Activated CD8-positive, alpha-beta memory T cell treated with anti-CD3 and anti-CD28 coated beads, Interleukin-2, amount 10 ng/mL, durations not matched to agents 7 days and 5 days (primary cell): ENCODE results near the gene GRIK4. TPM values are rescaled to one million over a fixed set of nuclear protein-coding genes. Genes with fewer than 3 reads are reported as not detected.

Experiments used
- ATAC-seq: fragments of 150-1000 bp; cut with Tn5 transposase; one replicate; pipeline ENCODE4 v1.10.0; 2021; ENCODE audit warnings: moderate library complexity
- CTCF ChIA-PET: fragments of 350-600 bp; sonication (Branson Sonifier 250); formaldehyde crosslinking; loops from one replicate; lab custom pipeline; 2021; ENCODE audit warnings: antibody characterized with exemption; lab: Charles Lee
- DNase-seq: peaks from one replicate; pipeline ENCODE4 v3.0.0-alpha.2; 2020
- H3K27ac Mint-ChIP-seq: one replicate; pipeline ENCODE4 v1.8.0; 2021; ENCODE audit warnings: mild to moderate bottlenecking, mixed read lengths
- H3K27me3 Mint-ChIP-seq: one replicate; pipeline ENCODE4 v1.8.0; 2021; ENCODE audit warnings: mixed read lengths
- H3K36me3 Mint-ChIP-seq: one replicate; pipeline ENCODE4 v1.8.0; 2021; ENCODE audit warnings: mild to moderate bottlenecking, mixed read lengths
- H3K4me1 Mint-ChIP-seq: one replicate; pipeline ENCODE4 v1.8.0; 2021; ENCODE audit warnings: mixed read lengths
- H3K4me3 Mint-ChIP-seq: one replicate; pipeline ENCODE4 v1.8.0; 2021; ENCODE audit warnings: mild to moderate bottlenecking, moderate library complexity, mixed read lengths
- H3K9me3 Mint-ChIP-seq: one replicate; pipeline ENCODE4 v1.8.0; 2022; ENCODE audit warnings: low read depth, mixed read lengths
- total RNA-seq, 2 experiments: library from RNA; stranded (reverse); gene quantifications; one replicate each; pipeline ENCODE4 v1.2.3, GENCODE V29; 2021

The GRIK4 gene
- total RNA-seq, 2 experiments from 2014 or later: 0.21 TPM; not detected in 1

- no peaks in the 10 kb centered on the region for H3K9me3 Mint-ChIP-seq
- no peaks in the 10 kb centered on the region for H3K36me3 Mint-ChIP-seq
- no peak overlapping the region for H3K4me3 Mint-ChIP-seq
- H3K27me3 Mint-ChIP-seq: peaks cover 69% of the 10 kb centered on the region
- ATAC-seq (no peak), DNase-seq (no peak)
- H3K27ac Mint-ChIP-seq: no peak overlapping the region
- CTCF ChIA-PET: interaction anchor here (1.9 to 5.2 kb wide), 2 partner anchors 13 to 173 kb away, joined by 4 to 44 read pairs; no protein-coding TSS in a partner anchor
- no peaks in the 10 kb centered on the region for H3K4me1 Mint-ChIP-seq
Measured at GRCh38 chr11:120512739-120513435, 1.3 kb downstream of the GRIK4 start.

GRCh38 chr11:120513436-120514315 is 2.1 kb downstream of the GRIK4 start:
- no peaks in the 10 kb centered on the region for H3K4me1 Mint-ChIP-seq
- no peak for ATAC-seq

DNA sequence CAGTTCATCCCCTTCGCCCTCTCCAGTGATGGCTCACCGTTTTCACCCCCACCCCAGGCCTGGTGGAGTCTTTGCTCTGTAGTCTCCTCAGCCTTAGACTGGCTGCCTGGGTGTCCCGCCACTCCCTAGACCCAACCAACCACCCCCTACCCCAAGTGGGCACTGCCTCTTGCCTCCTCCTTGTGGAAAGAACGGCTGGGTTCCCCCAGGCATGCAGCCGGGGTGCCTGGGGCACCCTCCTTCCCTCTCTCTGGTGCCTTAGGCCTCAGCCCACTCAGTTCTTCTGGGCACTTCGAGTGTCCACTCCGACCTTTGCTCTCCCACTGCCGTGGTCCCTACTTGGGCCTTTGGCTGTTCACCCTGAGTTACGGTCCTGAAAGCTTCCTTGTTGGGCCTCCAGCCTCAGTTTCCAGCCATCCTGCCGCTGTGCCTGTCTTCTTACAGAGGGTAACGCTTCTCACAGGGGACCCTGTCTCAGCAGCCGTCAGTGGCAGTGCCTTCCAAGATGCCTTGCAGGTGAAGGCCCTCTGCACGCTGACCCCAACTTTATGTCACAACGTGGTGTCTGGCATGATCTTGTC is 3.1 kb downstream of the GRIK4 start:
- H3K27ac Mint-ChIP-seq: no peak overlapping the region
- no peaks in the 10 kb centered on the region for H3K4me1 Mint-ChIP-seq
- CTCF ChIA-PET: no interaction called here
- DNase-seq (no peak), ATAC-seq (no peak)
- peaks cover 57% of the 10 kb centered on the region for H3K27me3 Mint-ChIP-seq
- no peak overlapping the region for H3K4me3 Mint-ChIP-seq
- no peaks in the 10 kb centered on the region for H3K36me3 Mint-ChIP-seq
- H3K9me3 Mint-ChIP-seq: no peaks in the 10 kb centered on the region

More at GRCh38 chr11:120513436-120514315, 2.1 kb downstream of the GRIK4 start:
- CTCF ChIA-PET: interaction anchor here (1.9 to 5.2 kb wide), 2 partner anchors 12 to 172 kb away, joined by 4 to 44 read pairs; no protein-coding TSS in a partner anchor
- DNase-seq: no peak
- H3K36me3 Mint-ChIP-seq: no peaks in the 10 kb centered on the region
- no peak overlapping the region for H3K4me3 Mint-ChIP-seq
- no peaks in the 10 kb centered on the region for H3K9me3 Mint-ChIP-seq
- H3K27ac Mint-ChIP-seq: no peak overlapping the region
- peaks cover 64% of the 10 kb centered on the region for H3K27me3 Mint-ChIP-seq

- Mint-ChIP-seq H3K27me3 (peaks cover 52% of the 10 kb centered on the region), H3K4me1 (no peaks in the 10 kb centered on the region), H3K36me3 (no peaks in the 10 kb centered on the region), H3K9me3 (no peaks in the 10 kb centered on the region), H3K27ac (no peak overlapping the region), H3K4me3 (no peak overlapping the region)
- ATAC-seq (no peak), DNase-seq (no peak)
- CTCF ChIA-PET: no interaction called here
Measured at GRCh38 chr11:120515186-120515723, 3.7 kb downstream of the GRIK4 start.

DNA sequence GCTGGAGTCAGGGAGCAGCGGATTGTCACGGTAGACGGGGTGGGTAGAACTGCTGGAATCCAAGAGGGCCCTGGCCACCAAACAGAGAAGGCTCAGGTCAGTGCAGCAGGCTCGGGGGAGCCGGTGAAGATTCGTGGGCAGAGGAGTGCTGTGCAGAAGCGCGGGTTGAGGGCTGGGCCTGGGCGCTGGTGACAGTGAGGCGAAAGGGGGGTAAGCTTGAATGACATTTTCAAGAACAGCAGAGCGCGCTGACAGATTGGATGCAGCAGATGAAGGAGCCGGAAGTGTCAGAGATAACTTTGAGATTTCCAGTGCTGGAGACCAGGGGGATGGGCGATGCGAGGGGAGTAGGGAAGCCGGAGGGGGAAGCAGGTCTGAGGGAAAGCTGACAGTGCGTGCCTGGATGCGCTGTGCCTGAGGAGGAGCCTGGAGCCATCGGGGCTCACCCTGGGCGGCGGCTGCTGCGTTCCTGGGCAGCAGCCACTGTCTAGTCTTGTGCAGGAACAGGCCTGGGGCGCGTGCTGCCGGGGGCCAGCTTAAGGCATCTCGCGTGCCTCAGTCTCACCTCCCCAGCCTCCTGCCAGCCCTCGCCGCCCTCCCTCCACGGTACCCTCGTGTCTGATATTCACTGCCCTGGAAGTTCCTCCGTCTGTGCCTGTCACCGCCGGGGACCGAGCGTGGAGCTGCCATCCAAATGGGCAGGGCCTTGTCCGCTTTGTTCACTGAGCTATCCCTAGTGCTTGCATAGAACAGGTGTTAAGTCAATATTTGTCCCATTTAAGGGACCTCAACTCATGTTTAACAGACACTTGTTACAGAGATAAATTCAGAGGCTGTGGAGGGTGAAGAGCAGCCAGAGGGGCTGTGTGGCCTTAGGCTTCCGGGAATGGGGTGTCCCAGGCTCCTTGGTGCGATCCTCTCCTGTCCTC is 5.2 kb downstream of the GRIK4 start:
- DNase-seq (no peak), ATAC-seq (no peak)
- no peak overlapping the region for H3K27ac Mint-ChIP-seq
- no peaks in the 10 kb centered on the region for H3K36me3 Mint-ChIP-seq
- no peak overlapping the region for H3K4me3 Mint-ChIP-seq
- H3K9me3 Mint-ChIP-seq: no peaks in the 10 kb centered on the region
- CTCF ChIA-PET: no interaction called here
- no peaks in the 10 kb centered on the region for H3K4me1 Mint-ChIP-seq
- peaks cover 45% of the 10 kb centered on the region for H3K27me3 Mint-ChIP-seq

GRCh38 chr11:120517390-120517761 is 5.8 kb downstream of the GRIK4 start:
- H3K27ac Mint-ChIP-seq: no peak overlapping the region
- no peak overlapping the region for H3K4me3 Mint-ChIP-seq
- no peaks in the 10 kb centered on the region for H3K36me3 Mint-ChIP-seq
- no peak for ATAC-seq
- H3K4me1 Mint-ChIP-seq: no peaks in the 10 kb centered on the region
- DNase-seq: no peak
- CTCF ChIA-PET: no interaction called here
- peaks cover 45% of the 10 kb centered on the region for H3K27me3 Mint-ChIP-seq
- no peaks in the 10 kb centered on the region for H3K9me3 Mint-ChIP-seq

- H3K27ac Mint-ChIP-seq: no peak overlapping the region
- no peaks in the 10 kb centered on the region for H3K36me3 Mint-ChIP-seq
- no peaks in the 10 kb centered on the region for H3K4me1 Mint-ChIP-seq
- no peak overlapping the region for H3K4me3 Mint-ChIP-seq
- peaks cover 47% of the 10 kb centered on the region for H3K27me3 Mint-ChIP-seq
- CTCF ChIA-PET: interaction anchor here (1.7 kb wide), 1 partner anchor 167 kb away, joined by 5 read pairs; no protein-coding TSS in a partner anchor
- DNase-seq: no peak
- no peaks in the 10 kb centered on the region for H3K9me3 Mint-ChIP-seq
- no peak for ATAC-seq
Measured at GRCh38 chr11:120517801-120518291, 6.3 kb downstream of the GRIK4 start.

- CTCF ChIA-PET: interaction anchor here (1.7 kb wide), 1 partner anchor 166 kb away, joined by 5 read pairs; no protein-coding TSS in a partner anchor
- H3K4me3 Mint-ChIP-seq: no peak overlapping the region
- peaks cover 47% of the 10 kb centered on the region for H3K27me3 Mint-ChIP-seq
- H3K9me3 Mint-ChIP-seq: no peaks in the 10 kb centered on the region
- H3K4me1 Mint-ChIP-seq: no peaks in the 10 kb centered on the region
- DNase-seq: no peak
- H3K36me3 Mint-ChIP-seq: no peaks in the 10 kb centered on the region
- no peak overlapping the region for H3K27ac Mint-ChIP-seq
- ATAC-seq: no peak
Measured at GRCh38 chr11:120518356-120518755, 6.8 kb downstream of the GRIK4 start.

DNA sequence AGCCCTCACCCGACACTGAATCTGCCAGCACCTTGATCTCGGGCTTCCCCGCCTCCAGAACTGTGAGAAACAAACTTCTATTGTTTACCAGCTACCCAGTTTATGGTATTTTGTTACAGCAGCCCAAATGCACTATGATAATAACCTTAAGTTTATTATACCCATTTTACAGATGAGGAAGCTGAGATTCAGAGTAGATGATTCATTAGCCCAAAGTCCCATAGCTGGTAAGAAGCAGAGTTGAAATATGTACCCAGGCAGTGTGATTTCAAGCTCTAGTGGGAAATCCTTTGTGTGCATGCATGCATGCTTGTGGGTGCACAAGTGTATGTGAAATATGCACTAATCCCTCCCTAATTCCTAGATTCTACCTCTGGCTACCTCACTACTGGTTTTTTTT is 7.9 kb downstream of the GRIK4 start:
- Mint-ChIP-seq H3K27ac (no peak overlapping the region), H3K27me3 (peaks cover 43% of the 10 kb centered on the region), H3K9me3 (no peaks in the 10 kb centered on the region), H3K36me3 (no peaks in the 10 kb centered on the region), H3K4me1 (no peaks in the 10 kb centered on the region), H3K4me3 (no peak overlapping the region)
- no peak for DNase-seq
- ATAC-seq: no peak
- CTCF ChIA-PET: interaction anchor here (1.7 kb wide), 1 partner anchor 165 kb away, joined by 5 read pairs; no protein-coding TSS in a partner anchor

- H3K27ac Mint-ChIP-seq: no peak overlapping the region
- CTCF ChIA-PET: interaction anchor here (2.0 kb wide), 1 partner anchor 674 kb away, joined by 6 read pairs; no protein-coding TSS in a partner anchor
- no peak overlapping the region for H3K4me3 Mint-ChIP-seq
Measured at GRCh38 chr11:120520091-120520822, 8.7 kb downstream of the GRIK4 start.

GRCh38 chr11:120521176-120521575 is 9.6 kb downstream of the GRIK4 start:
- Mint-ChIP-seq H3K9me3 (no peaks in the 10 kb centered on the region), H3K36me3 (no peaks in the 10 kb centered on the region), H3K27ac (no peak overlapping the region), H3K4me1 (no peaks in the 10 kb centered on the region), H3K27me3 (peaks cover 33% of the 10 kb centered on the region), H3K4me3 (no peak overlapping the region)
- DNase-seq (no peak), ATAC-seq (no peak)
- CTCF ChIA-PET: interaction anchor here (1.3 to 2.0 kb wide), 2 partner anchors 280 to 673 kb away, joined by 3 to 6 read pairs; no protein-coding TSS in a partner anchor

More at GRCh38 chr11:120520091-120520822, 8.7 kb downstream of the GRIK4 start:
- Mint-ChIP-seq H3K4me1 (no peaks in the 10 kb centered on the region), H3K27me3 (peaks cover 39% of the 10 kb centered on the region), H3K36me3 (no peaks in the 10 kb centered on the region), H3K9me3 (no peaks in the 10 kb centered on the region)
- DNase-seq (no peak), ATAC-seq (no peak)
